ENCODE measurements around the gene TAB2. TPM values are rescaled to one million over a fixed set of nuclear protein-coding genes. Genes with fewer than 3 reads are reported as not detected.
"Not testable (repeated sequence)": the region's sequence is repeated elsewhere in the genome, so short reads cannot be mapped to it uniquely, and the experiment has no call there.

Gene TAB2
- total and polyA plus RNA-seq, 5 donors from 2014 or later: 21.6 to 180 (median 22.3) TPM

DNA sequence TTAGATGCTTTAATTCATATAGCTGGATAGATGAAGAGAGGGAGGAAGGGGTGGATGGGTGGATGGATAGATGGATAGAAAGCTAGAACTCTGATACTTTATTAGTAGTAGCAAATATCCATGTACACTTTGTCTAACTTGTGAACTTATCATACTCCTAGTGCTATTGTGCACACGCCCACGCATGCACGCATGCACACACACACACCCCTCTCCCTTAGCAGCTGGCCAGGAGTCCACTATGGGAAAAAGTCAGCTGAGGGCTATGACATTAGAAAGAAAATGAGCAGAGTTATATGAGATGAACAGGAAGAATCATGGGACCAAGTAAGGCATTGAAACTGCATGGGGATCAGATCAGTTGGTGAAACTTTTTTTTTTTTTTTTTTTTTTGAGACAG lies 28.6 kb downstream of the TAB2 start:
- H3K27me3 ChIP-seq (ENCODE audit: control insufficient read depth, insufficient read depth, low read length): no peaks in the 10 kb centered on the region
- ATAC-seq (ENCODE audit: low read depth in 2 of 2) (no peak), DNase-seq (no peak)
- Mint-ChIP-seq H3K27me3 (no peaks in the 10 kb centered on the region), H3K36me3 (peaks cover 15% of the 10 kb centered on the region), H3K27ac (peak overlapping the region; percentile 47 to 96 (median 64)), H3K4me1 (peaks cover 51 to 87% (median 71%) of the 10 kb centered on the region in 4 donors), H3K9me3 (no peaks in the 10 kb centered on the region), H3K4me3 (peak overlapping the region in 2 of 4 donors; percentile 4 to 19)
- H3K4me3 ChIP-seq (ENCODE audit: low read depth, low read length): no peak overlapping the region
- H3K4me1 ChIP-seq (ENCODE audit: control insufficient read depth, insufficient read depth, low read length, poor library complexity, severe bottlenecking): peaks cover 74% of the 10 kb centered on the region
- H3K9me3 ChIP-seq (ENCODE audit: control insufficient read depth in 2 of 2, low read length in 2 of 2): no peaks in the 10 kb centered on the region
- no peak overlapping the region for H3K27ac ChIP-seq (ENCODE audit: insufficient read depth, low read length, poor library complexity, severe bottlenecking)
- H3K36me3 ChIP-seq (ENCODE audit: control insufficient read depth, insufficient read depth, low read length): peaks cover 29% of the 10 kb centered on the region

DNA sequence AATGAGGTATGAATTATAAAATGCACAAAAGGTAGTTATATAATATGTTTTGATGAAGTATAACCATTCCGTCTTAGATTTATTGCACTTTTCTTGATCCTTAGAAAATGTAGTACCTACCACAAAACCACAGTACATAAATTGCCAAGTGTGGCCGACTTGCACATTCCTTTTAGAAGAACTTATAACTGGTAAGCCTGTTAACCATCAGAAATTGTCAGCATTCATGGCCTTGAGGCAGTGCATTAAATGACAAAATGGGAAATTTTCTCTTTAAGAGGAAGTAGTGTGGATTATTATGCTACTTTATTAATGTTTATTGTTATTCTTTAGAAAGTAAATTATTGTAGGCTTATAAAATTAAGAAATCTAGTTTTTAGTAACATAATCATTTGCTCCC lies 29.6 kb downstream of the TAB2 start:
- H3K27me3 ChIP-seq (ENCODE audit: control insufficient read depth, insufficient read depth, low read length): no peaks in the 10 kb centered on the region
- no peaks in the 10 kb centered on the region for H3K9me3 Mint-ChIP-seq
- no peak overlapping the region for H3K4me3 ChIP-seq (ENCODE audit: low read depth, low read length)
- H3K4me1 Mint-ChIP-seq: peaks cover 51 to 86% (median 68%) of the 10 kb centered on the region in 4 donors
- H3K36me3 ChIP-seq (ENCODE audit: control insufficient read depth, insufficient read depth, low read length): peaks cover 29% of the 10 kb centered on the region
- H3K4me1 ChIP-seq (ENCODE audit: control insufficient read depth, insufficient read depth, low read length, poor library complexity, severe bottlenecking): peaks cover 67% of the 10 kb centered on the region
- no peak overlapping the region for H3K4me3 Mint-ChIP-seq
- DNase-seq (no peak), ATAC-seq (ENCODE audit: low read depth in 2 of 2) (no peak)
- H3K9me3 ChIP-seq (ENCODE audit: control insufficient read depth in 2 of 2, low read length in 2 of 2): no peaks in the 10 kb centered on the region
- no peak overlapping the region for H3K27ac ChIP-seq (ENCODE audit: insufficient read depth, low read length, poor library complexity, severe bottlenecking)
- no peak overlapping the region for H3K27ac Mint-ChIP-seq
- H3K27me3 Mint-ChIP-seq: no peaks in the 10 kb centered on the region
- H3K36me3 Mint-ChIP-seq: peaks cover 15% of the 10 kb centered on the region

DNA sequence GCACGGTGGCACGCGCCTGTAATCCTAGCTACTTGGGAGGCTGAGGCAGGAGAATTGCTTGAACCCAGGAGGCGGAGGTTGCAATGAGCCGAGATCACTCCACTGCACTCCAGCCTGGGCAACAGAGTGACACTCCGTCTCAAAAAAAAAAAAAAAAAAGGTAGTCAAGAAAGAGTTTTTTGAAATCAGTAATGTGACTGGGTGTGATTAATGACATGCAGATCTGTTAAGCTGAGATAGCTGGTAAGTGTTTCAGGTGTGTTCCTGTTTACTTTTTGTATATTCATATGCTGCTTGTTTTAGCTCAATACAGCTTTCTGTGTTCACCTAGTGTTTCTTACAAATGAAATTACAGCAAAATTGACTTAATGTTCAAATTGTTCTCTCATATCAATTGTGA lies 31.8 kb downstream of the TAB2 start:
- not testable (repeated sequence) for H3K27me3 Mint-ChIP-seq; DNase-seq; H3K9me3 ChIP-seq (ENCODE audit: control insufficient read depth in 2 of 2, low read length in 2 of 2); H3K4me3 ChIP-seq (ENCODE audit: low read depth, low read length); ATAC-seq (ENCODE audit: low read depth in 2 of 2); H3K9me3 Mint-ChIP-seq; H3K27me3 ChIP-seq (ENCODE audit: control insufficient read depth, insufficient read depth, low read length); H3K27ac ChIP-seq (ENCODE audit: insufficient read depth, low read length, poor library complexity, severe bottlenecking)
- Histone ChIP-seq H3K4me1 (ENCODE audit: control insufficient read depth, insufficient read depth, low read length, poor library complexity, severe bottlenecking) (peaks cover 64% of the 10 kb centered on the region), H3K36me3 (ENCODE audit: control insufficient read depth, insufficient read depth, low read length) (peaks cover 20% of the 10 kb centered on the region)
- H3K4me1 Mint-ChIP-seq: peaks cover 53 to 84% (median 68%) of the 10 kb centered on the region in 4 donors
- peaks cover 15% of the 10 kb centered on the region for H3K36me3 Mint-ChIP-seq
- H3K27ac Mint-ChIP-seq: peak overlapping the region in 2 of 3 donors; percentile 17 to 75
- H3K4me3 Mint-ChIP-seq: peak overlapping the region in 2 of 4 donors; percentile 7 to 21

DNA sequence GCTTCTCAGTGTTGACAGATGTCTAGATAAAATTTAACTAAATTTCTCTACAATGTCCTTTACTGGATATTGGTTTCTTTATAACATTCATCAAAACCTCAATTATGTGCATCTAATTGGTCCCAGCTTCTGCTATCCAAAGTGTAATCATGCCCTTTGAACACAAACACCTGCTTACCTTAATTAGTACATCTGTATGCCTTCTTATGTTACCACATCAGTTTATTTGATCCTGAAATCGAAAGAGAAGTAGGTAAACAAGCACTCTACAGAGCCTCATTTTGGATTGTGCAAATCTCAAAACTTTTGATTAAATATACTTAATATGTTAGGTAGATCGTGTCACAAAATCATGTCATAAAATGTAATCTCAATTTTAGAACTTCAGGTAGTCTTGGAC lies 36.5 kb downstream of the TAB2 start:
- peak in 1 of 3 donors; percentile 24 for DNase-seq
- no peak for ATAC-seq (ENCODE audit: low read depth in 2 of 2)
- Mint-ChIP-seq H3K9me3 (no peaks in the 10 kb centered on the region), H3K4me3 (peak overlapping the region in 3 of 4 donors; percentile 9 to 48 (median 10)), H3K27me3 (no peaks in the 10 kb centered on the region), H3K36me3 (peaks cover 3% of the 10 kb centered on the region), H3K4me1 (peaks cover 57 to 92% (median 78%) of the 10 kb centered on the region in 4 donors), H3K27ac (peak overlapping the region in 2 of 3 donors; percentile 41 to 60)
- Histone ChIP-seq H3K27ac (ENCODE audit: insufficient read depth, low read length, poor library complexity, severe bottlenecking) (peak overlapping the region; percentile 53), H3K9me3 (ENCODE audit: control insufficient read depth in 2 of 2, low read length in 2 of 2) (no peaks in the 10 kb centered on the region), H3K4me1 (ENCODE audit: control insufficient read depth, insufficient read depth, low read length, poor library complexity, severe bottlenecking) (peaks cover 70% of the 10 kb centered on the region), H3K27me3 (ENCODE audit: control insufficient read depth, insufficient read depth, low read length) (no peaks in the 10 kb centered on the region), H3K4me3 (ENCODE audit: low read depth, low read length) (peak overlapping the region; percentile 23), H3K36me3 (ENCODE audit: control insufficient read depth, insufficient read depth, low read length) (peaks cover 4% of the 10 kb centered on the region)

GRCh38 chr6:149356081-149356750 lies 38.7 kb downstream of the TAB2 start:
- DNase-seq (no peak), ATAC-seq (ENCODE audit: low read depth in 2 of 2) (no peak)
- peaks cover 13% of the 10 kb centered on the region for H3K36me3 Mint-ChIP-seq
- Histone ChIP-seq H3K36me3 (ENCODE audit: control insufficient read depth, insufficient read depth, low read length) (peaks cover 11% of the 10 kb centered on the region), H3K4me3 (ENCODE audit: low read depth, low read length) (peak overlapping the region; percentile 45), H3K27ac (ENCODE audit: insufficient read depth, low read length, poor library complexity, severe bottlenecking) (peak overlapping the region; percentile 56), H3K4me1 (ENCODE audit: control insufficient read depth, insufficient read depth, low read length, poor library complexity, severe bottlenecking) (peaks cover 70% of the 10 kb centered on the region), H3K27me3 (ENCODE audit: control insufficient read depth, insufficient read depth, low read length) (no peaks in the 10 kb centered on the region), H3K9me3 (ENCODE audit: control insufficient read depth in 2 of 2, low read length in 2 of 2) (no peaks in the 10 kb centered on the region)
- peaks cover 60 to 92% (median 77%) of the 10 kb centered on the region in 4 donors for H3K4me1 Mint-ChIP-seq
- no peaks in the 10 kb centered on the region for H3K27me3 Mint-ChIP-seq
- peak overlapping the region; percentile 67 to 76 (median 74) for H3K27ac Mint-ChIP-seq
- H3K4me3 Mint-ChIP-seq: peak overlapping the region in 3 of 4 donors; percentile 19 to 75 (median 48)
- peaks cover 0 to 4% (median 0%) of the 10 kb centered on the region in 7 donors for H3K9me3 Mint-ChIP-seq

DNA sequence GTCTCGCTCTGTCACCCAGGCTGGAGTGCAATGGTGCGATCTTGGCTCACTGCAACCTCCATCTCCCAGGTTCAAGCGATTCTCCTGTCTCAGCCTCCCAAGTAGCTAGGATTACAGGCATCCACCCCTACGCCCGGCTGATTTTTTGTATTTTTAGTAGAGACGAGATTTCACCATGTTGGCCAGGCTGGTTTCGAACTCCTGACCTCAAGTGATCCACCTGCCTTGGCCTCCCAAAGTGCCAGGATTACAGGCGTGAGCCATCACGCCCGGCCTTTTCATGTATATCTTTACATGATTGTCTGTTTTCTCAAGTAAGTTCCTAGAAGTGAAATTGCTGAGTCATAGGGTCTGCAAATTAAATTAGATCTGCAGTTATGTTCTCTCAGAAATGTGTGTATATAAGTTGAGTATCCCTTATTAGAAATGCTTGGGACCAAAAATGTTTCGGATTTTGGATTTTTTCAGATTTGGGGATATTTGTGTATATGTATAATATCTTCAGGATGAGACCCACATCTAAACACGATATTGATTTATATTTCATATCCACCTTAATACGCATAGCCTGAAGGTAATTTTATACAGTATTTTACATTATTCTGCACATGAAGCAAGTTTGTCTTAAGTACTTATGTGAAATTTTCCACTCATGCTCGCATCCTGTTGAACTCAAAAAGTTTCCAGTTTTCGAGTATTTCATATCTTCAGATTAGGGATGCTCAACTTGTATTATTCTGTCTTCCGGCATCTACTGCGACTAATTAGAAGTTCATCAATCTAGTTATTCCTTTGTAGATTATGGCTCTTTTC lies 40.4 kb downstream of the TAB2 start:
- peak; percentile 9 to 20 for ATAC-seq (ENCODE audit: low read depth in 2 of 2)

DNA sequence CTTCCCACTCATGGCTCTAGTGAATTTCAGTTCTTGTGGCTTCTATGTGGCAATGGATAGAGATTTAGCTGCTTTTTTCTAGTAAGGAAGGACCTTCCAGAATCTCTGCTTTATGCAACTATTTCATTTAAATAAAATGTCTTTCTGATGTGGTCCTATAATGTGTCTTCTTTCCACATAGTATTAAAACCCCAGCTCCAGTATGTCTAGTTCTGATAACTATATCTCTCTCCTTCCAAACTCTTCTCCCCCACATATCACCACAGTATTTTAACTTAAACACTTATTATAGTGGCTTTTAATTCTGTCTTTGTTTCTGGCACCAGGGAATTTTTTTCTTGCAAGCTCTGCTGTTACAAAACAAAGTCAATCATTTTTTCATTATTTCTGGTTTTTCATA lies 41.9 kb downstream of the TAB2 start:
- DNase-seq (no peak), ATAC-seq (ENCODE audit: low read depth in 2 of 2) (no peak)
- peaks cover 72% of the 10 kb centered on the region for H3K4me1 ChIP-seq (ENCODE audit: control insufficient read depth, insufficient read depth, low read length, poor library complexity, severe bottlenecking)
- no peaks in the 10 kb centered on the region for H3K27me3 ChIP-seq (ENCODE audit: control insufficient read depth, insufficient read depth, low read length)
- peak overlapping the region; percentile 53 for H3K27ac ChIP-seq (ENCODE audit: insufficient read depth, low read length, poor library complexity, severe bottlenecking)
- no peaks in the 10 kb centered on the region for H3K9me3 ChIP-seq (ENCODE audit: control insufficient read depth in 2 of 2, low read length in 2 of 2)
- peaks cover 20% of the 10 kb centered on the region for H3K36me3 ChIP-seq (ENCODE audit: control insufficient read depth, insufficient read depth, low read length)
- H3K4me3 ChIP-seq (ENCODE audit: low read depth, low read length): peak overlapping the region; percentile 2
- Mint-ChIP-seq H3K4me1 (peaks cover 49 to 95% (median 77%) of the 10 kb centered on the region in 4 donors), H3K9me3 (peaks cover 0 to 10% (median 2%) of the 10 kb centered on the region in 7 donors), H3K27ac (peak overlapping the region in 2 of 3 donors; percentile 1 to 26), H3K27me3 (no peaks in the 10 kb centered on the region), H3K4me3 (peak overlapping the region; percentile 4 to 34 (median 18)), H3K36me3 (peaks cover 31% of the 10 kb centered on the region)

More for the DNA sequence above, 40.4 kb downstream of the TAB2 start:
- Mint-ChIP-seq H3K9me3 (peaks cover 0 to 10% (median 2%) of the 10 kb centered on the region in 7 donors), H3K4me1 (peaks cover 53 to 93% (median 78%) of the 10 kb centered on the region in 4 donors), H3K4me3 (peak overlapping the region; percentile 27 to 85 (median 74)), H3K27me3 (no peaks in the 10 kb centered on the region), H3K27ac (peak overlapping the region; percentile 1 to 91 (median 83)), H3K36me3 (peaks cover 25% of the 10 kb centered on the region)
- Histone ChIP-seq H3K27me3 (ENCODE audit: control insufficient read depth, insufficient read depth, low read length) (no peaks in the 10 kb centered on the region), H3K27ac (ENCODE audit: insufficient read depth, low read length, poor library complexity, severe bottlenecking) (no peak overlapping the region), H3K4me3 (ENCODE audit: low read depth, low read length) (peak overlapping the region; percentile 61), H3K9me3 (ENCODE audit: control insufficient read depth in 2 of 2, low read length in 2 of 2) (no peaks in the 10 kb centered on the region), H3K4me1 (ENCODE audit: control insufficient read depth, insufficient read depth, low read length, poor library complexity, severe bottlenecking) (peaks cover 70% of the 10 kb centered on the region), H3K36me3 (ENCODE audit: control insufficient read depth, insufficient read depth, low read length) (peaks cover 22% of the 10 kb centered on the region)
- peak in 1 of 3 donors; percentile 49 for DNase-seq

Data from CD4-positive, CD25-positive, alpha-beta regulatory T cell (primary cell).